GM21381 (cell line): ENCODE data around the gene IRF9.

Experiments used
- ATAC-seq: cut with Tn5 transposase; IDR thresholded peaks from one replicate; pipeline ENCODE4 v1.9.1; 2021; ENCODE audit warnings: mild to moderate bottlenecking, moderate library complexity; ENCODE audit not compliant: unreplicated experiment

IRF9 gene

DNA sequence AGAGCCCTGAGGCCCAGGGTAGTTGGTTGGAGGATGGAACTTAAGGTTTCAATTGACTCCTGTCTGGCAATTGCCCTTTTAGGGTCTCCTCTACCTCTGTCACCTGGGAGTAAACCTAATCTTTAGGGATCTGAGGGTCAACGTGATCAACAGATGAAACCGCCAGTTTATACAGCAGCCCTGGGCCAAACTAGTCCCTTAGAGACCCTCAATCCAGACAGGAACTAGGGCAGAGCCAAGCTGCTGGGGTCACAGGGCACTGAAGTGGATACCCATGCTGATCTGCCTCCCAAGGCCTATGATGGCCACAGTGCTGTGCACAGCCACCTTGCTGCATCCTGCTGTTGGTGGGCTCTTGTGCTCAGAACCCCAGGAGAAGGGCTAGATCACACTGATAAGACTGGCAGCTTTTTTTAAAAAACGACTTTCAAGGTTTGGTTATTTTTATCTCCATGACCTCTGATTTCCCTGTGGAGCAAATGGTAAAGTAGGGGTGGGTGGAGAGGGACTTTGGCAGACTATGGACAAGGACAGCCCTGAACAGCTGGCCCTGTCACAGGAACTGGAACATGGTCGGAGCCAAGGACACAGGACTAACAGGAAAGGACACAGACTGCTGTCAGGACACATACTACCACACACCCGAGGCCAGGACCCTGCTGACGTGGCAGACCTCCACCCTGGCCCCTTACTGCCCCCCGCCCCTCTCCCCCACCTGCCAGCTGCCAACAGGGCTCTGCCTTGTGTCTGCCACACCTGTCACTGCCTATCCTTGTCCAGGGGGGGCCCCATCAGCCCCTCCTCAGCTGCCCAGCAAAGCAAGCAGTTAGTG lies 30.1 kb upstream of the IRF9 start:
- ATAC-seq = no peak

DNA sequence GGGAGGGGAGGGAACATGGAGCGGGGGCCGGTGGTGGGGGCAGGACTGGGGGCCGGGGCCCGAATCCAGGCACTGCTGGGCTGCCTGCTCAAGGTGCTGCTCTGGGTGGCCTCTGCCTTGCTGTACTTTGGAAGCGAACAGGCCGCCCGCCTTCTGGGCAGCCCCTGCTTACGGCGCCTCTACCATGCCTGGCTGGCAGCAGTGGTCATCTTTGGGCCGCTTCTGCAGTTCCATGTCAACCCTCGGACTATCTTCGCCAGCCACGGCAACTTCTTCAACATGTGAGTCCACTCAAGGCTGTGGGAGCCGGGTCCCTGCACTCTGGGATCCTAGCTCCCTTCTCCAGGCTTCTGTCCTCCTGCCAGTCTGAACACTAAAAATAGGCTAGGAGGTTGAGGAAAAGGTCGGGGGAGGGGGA lies 29.5 kb upstream of the IRF9 start:
- no peak for ATAC-seq

DNA sequence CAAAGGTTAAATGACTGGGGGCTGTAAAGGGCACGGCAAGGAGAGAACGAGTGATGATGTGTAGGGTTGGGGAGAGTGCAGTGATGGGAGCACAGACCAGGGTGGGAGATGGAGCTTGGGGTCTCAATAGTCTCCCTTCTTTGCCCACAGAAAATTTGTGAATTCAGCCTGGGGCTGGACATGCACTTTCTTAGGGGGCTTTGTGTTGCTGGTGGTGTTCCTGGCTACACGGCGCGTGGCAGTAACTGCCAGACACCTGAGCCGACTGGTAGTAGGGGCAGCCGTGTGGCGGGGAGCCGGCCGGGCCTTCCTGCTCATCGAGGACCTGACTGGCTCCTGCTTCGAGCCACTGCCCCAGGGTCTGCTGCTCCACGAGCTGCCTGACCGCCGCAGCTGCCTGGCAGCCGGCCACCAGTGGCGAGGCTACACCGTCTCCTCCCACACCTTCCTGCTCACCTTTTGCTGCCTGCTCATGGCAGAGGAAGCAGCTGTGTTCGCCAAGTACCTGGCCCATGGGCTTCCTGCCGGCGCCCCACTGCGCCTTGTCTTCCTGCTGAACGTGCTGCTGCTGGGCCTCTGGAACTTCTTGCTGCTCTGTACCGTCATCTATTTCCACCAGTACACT lies 28.9 kb upstream of the IRF9 start:
- no peak for ATAC-seq

DNA sequence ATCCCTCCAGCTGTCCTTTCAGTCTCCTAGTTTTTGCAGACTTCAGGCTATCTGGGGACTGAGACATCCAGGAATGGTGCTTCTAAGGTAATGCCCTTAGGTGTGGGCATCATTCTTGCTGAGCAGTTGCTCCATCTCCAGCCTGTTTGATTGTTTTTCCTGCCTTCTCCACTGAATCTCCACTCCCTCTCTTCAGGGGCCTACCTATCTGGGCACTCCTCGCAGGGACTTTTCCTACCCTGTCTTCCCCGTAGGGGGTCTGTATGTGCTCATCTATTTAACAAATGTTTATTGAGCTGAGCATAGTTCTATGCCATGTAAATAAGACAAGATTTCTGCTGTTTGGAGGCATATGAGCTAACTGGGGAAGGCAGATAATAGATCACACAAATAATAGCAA lies 28.1 kb upstream of the IRF9 start:
- no peak for ATAC-seq

DNA sequence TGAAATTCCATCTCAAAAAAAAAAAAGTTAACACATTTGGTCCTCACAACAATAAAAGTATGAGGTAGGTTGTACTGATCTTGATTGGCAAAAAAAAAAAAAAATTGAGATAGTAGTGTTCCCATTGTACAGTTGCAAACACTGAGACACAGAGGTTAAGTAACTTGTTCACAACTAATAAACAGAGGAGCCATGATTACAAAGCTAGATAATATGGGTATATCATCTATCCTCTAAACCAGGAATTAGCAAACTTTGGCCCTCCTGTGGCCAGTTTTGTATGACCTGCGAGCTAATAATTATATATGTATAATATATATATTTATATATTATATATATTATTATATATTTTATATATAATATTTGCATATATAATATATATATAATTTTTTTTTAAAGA lies 27.3 kb upstream of the IRF9 start:
- no peak for ATAC-seq

DNA sequence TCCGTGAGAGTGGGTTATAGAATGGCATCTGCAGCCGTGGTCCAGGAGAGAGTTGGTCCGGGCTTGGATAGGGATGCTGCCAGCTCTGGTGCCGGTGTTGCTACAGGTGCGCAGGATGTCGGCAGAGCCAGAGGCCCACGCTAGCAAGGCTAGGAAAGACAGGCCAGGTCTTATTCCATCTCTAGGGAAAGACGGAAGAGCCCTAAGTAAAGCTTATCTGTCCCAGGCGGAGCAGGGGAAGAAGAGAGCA lies 25.6 kb upstream of the IRF9 start:
- peak; percentile 1 for ATAC-seq

DNA sequence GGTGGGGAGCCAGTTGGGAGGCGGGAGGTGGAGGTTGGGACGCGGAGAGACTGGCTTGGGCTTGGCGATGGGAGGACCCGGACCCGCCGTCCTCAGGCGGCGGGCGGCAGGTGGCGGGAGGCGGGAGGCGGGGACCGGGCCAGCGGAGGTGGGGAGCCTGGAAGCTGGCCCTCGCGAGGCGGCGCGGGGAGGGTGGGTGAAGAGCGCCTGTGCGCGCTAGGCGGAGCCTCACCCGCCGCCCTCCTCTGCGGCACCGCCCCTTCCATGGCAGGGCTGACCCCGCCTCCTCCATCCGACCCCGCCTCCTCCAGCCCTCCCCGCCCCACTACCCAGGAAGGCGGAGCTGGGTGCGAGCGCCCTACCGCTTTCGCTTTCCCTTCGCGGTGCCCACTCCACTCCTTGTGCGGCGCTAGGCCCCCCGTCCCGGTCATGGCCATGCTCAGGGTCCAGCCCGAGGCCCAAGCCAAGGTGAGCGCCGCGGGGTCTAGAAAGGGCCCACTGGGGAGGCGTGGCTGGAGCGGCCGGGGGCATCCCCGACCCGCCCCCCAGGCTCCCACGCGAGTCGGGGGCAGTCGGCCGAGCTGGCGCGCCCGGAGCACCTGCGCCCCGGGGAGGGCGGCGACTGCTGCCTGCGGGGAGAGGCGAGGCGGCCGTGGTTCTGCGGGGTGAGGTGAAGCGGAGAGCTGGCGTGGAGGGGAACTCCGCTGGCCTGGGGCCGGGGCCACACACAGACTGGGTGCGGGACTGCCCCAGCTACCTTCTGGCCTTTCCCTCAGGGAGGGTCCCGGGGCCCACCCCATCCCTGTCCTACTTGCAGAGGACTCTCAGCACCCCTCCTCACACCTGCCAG lies 25.0 kb upstream of the IRF9 start, which contains the start of gene PSME1:
Gene PSME1 (plus strand): TSS at position 361 of the 850 bp plus-strand sequence. CDS start 69 bp downstream, at position 430.
- ATAC-seq = peak; percentile 78

DNA sequence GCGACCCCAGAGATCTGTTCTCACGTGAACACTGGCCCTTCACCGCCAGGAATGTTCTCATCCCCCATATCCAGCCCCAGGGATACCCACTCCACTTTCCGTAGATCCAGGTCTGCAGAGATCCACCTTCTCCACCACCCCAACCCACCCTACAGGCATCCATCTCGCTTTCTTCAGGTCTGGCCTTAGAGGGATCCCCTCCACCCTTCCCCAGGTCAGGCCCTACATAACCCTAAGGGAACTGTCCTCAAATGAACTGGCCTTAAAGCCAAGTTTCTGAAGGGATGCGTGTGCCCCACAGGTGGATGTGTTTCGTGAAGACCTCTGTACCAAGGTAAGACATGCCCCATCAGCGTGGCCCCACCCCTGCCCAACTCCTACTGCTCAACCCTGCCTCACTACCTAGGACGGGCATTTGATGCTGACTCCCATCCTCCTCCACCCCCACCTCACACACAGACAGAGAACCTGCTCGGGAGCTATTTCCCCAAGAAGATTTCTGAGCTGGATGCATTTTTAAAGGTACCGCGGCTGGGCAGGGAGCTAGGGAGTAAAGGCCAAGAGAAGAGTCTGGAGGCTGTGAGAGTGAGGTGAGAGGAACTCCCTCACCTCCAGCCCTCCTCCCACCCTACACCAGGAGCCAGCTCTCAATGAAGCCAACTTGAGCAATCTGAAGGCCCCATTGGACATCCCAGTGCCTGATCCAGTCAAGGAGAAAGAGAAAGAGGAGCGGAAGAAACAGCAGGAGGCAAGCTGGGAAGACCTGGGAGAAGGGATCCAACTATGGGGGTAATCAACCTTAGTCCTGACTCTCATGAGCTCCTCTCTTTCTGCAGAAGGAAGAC lies 24.2 kb upstream of the IRF9 start:
- ATAC-seq = no peak

DNA sequence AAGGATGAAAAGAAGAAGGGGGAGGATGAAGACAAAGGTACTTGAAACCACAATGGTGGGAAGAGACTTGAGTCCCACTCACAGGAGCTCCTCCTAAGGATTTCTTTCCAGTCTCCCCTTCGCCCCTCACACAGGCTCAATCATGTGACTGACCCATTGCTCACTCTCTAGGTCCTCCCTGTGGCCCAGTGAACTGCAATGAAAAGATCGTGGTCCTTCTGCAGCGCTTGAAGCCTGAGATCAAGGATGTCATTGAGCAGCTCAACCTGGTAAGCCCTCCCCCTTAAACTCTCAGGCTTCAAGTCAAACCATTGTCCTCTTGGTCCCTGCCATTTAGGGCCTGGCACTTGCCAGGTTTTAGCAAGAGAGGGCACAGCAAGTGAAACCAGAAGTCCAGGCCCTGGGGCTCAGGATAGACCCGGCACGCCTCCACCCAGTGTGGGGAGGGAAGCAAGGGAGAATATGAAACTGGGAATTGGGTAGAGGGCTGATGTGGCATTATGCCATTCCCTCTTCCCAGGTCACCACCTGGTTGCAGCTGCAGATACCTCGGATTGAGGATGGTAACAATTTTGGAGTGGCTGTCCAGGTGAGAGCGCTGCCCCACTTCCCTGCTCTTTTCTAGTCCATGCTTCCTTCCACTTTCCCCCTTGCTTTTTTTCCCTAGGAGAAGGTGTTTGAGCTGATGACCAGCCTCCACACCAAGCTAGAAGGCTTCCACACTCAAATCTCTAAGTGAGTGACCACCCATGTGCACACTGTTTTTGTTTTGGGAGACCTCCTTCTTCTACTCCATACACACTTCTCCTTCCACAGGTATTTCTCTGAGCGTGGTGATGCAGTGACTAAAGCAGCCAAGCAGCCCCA lies 23.3 kb upstream of the IRF9 start:
- no peak for ATAC-seq

DNA sequence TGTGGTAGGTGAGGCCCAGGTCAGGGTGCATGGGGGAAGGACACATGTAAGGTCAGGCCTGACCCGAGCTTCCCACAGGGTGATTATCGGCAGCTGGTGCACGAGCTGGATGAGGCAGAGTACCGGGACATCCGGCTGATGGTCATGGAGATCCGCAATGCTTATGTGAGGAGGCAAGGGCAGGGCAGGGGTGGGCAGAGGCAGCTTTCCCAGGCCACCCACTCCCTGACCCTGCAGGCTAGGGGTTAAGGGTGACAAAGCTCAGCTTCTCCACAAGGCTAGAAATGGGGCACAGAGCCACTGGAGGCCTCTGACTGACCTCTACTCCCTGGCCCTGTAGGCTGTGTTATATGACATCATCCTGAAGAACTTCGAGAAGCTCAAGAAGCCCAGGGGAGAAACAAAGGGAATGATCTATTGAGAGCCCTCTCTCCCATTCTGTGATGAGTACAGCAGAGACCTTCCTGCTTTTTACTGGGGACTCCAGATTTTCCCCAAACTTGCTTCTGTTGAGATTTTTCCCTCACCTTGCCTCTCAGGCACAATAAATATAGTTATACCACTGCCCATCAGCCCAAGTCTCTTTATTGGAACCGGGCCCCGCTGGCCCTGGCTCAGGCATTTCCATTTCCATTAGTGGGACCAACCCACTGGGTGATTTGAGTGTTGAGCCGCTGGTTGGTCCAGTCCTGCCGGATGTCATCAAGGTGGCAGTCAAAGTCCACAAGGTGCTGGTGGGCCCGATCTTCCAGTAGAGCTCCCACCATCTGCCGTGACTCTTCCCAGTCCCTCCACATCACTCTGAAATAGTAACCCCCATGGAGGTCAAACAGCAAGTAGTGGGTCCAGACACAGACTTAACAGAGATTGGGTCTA lies 22.4 kb upstream of the IRF9 start:
- no peak for ATAC-seq

DNA sequence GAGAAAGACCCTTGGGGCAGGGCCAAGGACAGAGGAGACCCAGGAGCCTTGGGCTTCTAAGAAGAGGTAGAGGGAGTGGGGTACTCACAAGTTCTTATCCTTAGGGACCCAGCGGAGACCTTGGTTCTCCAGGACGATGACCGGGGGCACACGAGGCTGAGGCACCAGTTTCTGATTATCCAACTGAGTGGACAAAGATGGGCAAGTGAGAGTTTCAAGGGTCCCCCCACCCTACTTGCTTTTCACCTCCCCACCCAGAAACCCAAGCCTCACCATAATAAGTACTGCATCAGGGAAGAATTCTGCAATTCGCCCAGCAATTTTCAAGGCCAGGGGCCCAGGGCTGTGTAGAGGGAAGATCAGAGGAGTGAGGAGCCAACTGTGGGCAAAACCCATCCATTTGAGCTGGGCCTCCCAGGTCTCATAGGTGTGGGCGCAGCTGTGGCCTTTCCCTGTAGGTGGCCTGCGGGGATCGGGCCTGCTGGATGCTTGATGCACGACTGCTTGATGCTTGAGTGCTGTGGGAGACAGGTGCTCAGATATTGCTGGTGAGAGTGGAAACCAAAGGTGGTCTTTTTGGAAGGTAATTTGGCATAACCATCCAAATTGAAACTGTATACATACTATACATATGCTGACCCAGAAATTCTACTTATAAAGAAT lies 21.7 kb upstream of the IRF9 start:
- ATAC-seq = no peak

DNA sequence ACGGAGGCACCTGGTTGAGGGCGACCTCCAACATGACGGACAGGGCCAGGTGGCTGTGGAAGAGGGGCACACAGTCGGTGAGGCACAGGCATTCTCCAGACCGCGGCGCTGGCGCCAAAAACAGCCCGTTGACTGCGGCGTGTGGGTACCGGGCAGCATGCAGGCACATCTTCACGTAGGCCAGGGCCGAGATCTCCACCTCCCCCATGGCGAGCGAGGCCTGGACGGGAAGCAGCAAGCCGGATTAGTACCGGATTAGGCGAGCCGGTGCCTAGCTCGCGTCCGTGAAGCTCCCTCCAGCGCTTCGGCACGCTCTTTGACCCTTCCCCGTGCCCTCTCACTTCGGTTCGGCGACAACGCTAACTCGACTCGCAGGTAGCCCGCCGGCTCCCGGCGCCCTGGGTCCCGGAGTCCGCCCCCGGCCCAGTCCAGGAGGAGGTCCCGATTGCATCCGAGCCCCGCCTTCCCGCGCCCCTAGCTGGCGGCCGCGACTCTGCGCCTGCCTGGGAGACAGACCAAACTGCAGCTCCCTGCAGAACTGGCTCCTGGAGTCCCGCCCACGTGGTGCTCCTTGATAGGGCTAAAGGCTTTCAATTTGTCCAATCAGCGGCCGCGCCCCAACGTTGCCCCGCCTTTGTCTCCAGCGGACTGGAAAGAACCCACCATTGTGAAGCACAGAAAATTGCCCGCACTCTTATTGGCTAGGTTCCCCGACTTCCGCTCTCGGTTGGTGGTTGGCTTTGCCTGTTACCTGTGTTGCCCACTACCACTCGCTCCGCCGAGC lies 19.8 kb upstream of the IRF9 start, which contains the start of gene EMC9:
Gene EMC9 (minus strand): TSS at position 495 of the 784 bp plus-strand sequence. CDS start 287 bp downstream, at position 208.
- ATAC-seq = peak; percentile 86

DNA sequence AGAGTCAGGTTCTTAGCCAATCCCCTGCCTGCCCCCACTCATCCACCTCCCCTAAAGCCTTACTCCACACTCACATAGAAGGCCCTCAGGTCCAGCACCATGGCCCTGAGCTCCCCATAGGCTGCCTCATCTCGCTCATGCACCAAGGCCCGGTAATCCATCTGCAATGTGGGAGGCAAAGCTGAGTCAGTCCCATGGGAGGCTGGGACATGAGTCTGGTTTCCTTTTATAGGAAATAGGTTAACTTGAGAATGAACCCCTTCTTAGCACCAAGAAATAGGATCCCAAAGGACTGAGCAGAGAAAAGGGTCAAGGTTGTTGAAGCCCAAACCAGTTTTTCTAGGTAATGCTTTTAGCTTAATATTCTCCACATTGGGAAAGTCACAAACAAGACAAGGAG lies 17.6 kb upstream of the IRF9 start:
- no peak for ATAC-seq

DNA sequence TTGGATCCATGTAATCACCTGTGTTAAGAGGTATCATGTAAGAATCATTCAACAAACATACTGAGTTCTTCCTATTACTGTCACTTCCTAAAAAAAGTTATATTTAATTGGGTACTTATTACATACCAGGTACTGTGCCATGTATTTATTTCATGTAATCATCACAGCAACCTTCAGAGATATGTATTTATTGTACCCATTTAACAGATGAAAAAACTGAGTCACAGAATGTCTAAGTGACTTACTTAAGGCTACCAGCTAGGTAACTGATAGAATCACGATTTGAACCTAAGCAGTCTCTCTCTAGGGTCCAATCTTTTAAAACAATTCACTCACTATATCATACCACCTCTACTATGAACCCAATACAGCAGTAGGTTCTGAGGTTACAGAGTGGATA lies 16.6 kb upstream of the IRF9 start:
- no peak for ATAC-seq

DNA sequence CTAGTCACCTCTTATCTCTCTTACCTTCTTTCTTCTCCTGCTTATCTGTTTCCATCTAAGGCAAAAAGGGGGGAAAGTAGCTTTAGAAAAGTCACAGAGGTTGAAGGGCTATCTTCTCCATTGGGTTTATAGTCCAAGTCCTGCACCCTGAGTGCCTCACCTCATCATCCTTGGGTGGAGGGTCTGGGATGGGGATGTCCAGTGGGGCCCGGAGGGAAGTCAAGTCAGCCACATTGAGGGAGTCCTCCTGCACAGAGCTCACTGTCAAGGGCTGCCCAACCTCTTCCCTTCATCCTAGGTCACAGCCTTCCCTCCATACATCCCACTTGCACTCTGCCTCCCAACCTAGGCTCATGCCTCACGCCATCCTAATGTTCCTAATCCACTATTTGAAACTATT lies 15.8 kb upstream of the IRF9 start:
- no peak for ATAC-seq

DNA sequence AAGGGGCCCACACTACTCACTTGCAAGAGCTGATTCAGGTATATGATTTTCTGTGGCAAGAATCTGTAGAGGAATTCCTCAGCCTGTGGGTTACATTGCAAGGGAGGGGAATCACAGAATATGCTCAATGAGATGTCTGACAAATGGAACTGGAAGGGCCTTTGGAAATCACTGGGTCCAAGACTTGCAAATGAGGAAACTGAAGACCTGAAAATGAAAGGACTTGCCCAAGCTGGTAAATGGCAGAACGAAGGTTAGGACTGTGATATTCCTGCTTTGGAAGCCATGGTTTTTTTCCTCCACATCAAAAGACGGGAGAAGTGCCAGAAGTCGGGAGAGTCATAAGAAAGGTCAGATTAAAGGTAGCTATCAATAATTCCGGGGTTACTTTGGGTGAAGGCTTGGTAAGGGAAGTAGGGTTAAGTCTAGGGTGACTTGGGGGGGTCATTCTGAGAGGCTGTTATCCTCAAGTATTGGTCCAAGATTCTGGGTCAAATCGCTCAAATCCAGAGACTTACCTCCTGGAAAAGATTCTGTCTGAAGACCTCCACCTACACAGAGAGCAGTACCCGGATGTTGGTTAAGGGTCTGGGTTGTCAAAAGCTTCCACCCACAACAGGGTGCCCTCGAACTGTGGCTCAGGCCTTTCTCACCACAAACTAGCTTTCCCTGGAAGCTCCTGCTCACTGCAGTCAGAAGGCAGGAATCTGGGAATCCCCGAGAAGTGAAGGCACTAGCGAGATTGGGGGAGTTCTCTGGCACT lies 15.2 kb upstream of the IRF9 start:
- no peak for ATAC-seq

DNA sequence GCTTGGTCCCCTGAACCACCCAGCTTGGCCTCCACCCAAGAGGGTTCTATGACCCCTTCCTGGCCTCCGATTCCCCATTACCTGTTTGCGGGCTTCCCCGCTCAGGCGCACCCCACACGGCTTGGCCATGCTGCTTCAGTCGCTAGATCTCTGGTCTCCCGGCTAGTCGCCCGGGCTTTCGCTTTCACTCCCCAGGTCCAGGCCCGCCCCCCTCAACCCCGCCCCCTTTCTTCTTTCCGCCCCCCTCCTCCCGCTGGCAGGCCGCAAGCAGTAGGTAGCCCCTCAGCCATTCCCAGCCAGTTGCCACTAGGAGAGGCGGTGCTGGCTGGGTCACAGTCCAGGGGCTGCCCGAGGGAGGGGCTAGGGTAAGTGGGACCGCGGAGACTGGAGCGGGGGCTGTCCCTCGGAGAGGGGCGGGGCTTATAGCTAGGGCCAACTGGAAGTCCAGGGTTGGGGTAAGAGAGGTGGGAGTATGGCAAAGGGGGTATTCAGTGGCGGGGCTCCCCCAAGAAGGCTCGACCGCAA lies 14.6 kb upstream of the IRF9 start, which contains the start of gene PSME2:
Gene PSME2 (minus strand): TSS at position 158 of the 525 bp plus-strand sequence. CDS start 29 bp downstream, at position 129.
- ATAC-seq = peak; percentile 59
